Astrocyte (in vitro differentiated cells and primary cell): ENCODE data around the gene CFAP58. TPM values are rescaled to one million over a fixed set of nuclear protein-coding genes. Genes with fewer than 3 reads are reported as not detected.
A peak's percentile ranks its signal among the peaks of the same experiment; 100 is the strongest.

Source experiments
- DNase-seq: peaks from one replicate; pipeline ENCODE4 v3.0.0-alpha.2; 2010; ENCODE audit warnings: low read depth
- FAIRE-seq: peaks from 2 replicates; lab custom pipeline; 2011; peaks lifted over from hg19 to GRCh38; lab: Jason Lieb, UNC
- H2AFZ ChIP-seq: 2 replicates; pipeline ENCODE4 v1.6.0; 2012; ENCODE audit warnings: low read depth, low read length, inconsistent platforms
- H3K27ac ChIP-seq: 2 replicates; pipeline ENCODE4 v1.5.1; 2011; ENCODE audit warnings: low read depth, low read length, inconsistent platforms
- H3K27me3 ChIP-seq: 2 replicates; pipeline ENCODE4 v1.6.0; 2011; ENCODE audit warnings: low read length, inconsistent platforms; ENCODE audit not compliant: insufficient read depth
- H3K36me3 ChIP-seq: 2 replicates; pipeline ENCODE4 v1.5.1; 2011; ENCODE audit warnings: low read length, inconsistent platforms; ENCODE audit not compliant: insufficient read depth
- H3K4me1 ChIP-seq: 2 replicates; pipeline ENCODE4 v1.5.1; 2011; ENCODE audit warnings: low read length, inconsistent platforms; ENCODE audit not compliant: insufficient read depth
- H3K4me2 ChIP-seq: 2 replicates; pipeline ENCODE4 v1.6.0; 2012; ENCODE audit warnings: low read length, inconsistent platforms
- H3K4me3 ChIP-seq: 2 replicates; pipeline ENCODE4 v1.5.1; 2011; ENCODE audit warnings: low read depth, mild to moderate bottlenecking, low read length, inconsistent platforms; ENCODE audit not compliant: insufficient read depth
- H3K79me2 ChIP-seq: 2 replicates; pipeline ENCODE4 v1.6.0; 2012; ENCODE audit warnings: mild to moderate bottlenecking, low read length, inconsistent platforms; ENCODE audit not compliant: insufficient read depth
- H3K9ac ChIP-seq: 2 replicates; pipeline ENCODE4 v1.6.0; 2012; ENCODE audit warnings: mild to moderate bottlenecking, low read length, inconsistent platforms
- H3K9me3 ChIP-seq: 2 replicates; pipeline ENCODE4 v1.5.1; 2012; ENCODE audit warnings: low read depth, mild to moderate bottlenecking, low read length, inconsistent platforms; ENCODE audit not compliant: insufficient read depth
- H4K20me1 ChIP-seq: 2 replicates; pipeline ENCODE4 v1.6.0; 2012; ENCODE audit warnings: low read length, inconsistent platforms; ENCODE audit not compliant: insufficient read depth
- H3K27ac Mint-ChIP-seq: one replicate; pipeline ENCODE4 v1.8.0; 2021; ENCODE audit warnings: mild to moderate bottlenecking, mixed read lengths; ENCODE audit not compliant: unreplicated experiment
- H3K27me3 Mint-ChIP-seq: one replicate; pipeline ENCODE4 v1.8.0; 2021; ENCODE audit warnings: low read depth, mixed read lengths; ENCODE audit not compliant: unreplicated experiment
- H3K36me3 Mint-ChIP-seq: one replicate; pipeline ENCODE4 v1.8.0; 2021; ENCODE audit warnings: low read depth, mixed read lengths; ENCODE audit not compliant: unreplicated experiment
- H3K4me1 Mint-ChIP-seq: one replicate; pipeline ENCODE4 v1.8.0; 2021; ENCODE audit warnings: low read depth, mixed read lengths; ENCODE audit not compliant: unreplicated experiment
- H3K4me3 Mint-ChIP-seq: one replicate; pipeline ENCODE4 v1.8.0; 2021; ENCODE audit warnings: mild to moderate bottlenecking, moderate library complexity, mixed read lengths; ENCODE audit not compliant: unreplicated experiment
- H3K9me3 Mint-ChIP-seq: one replicate; pipeline ENCODE4 v1.8.0; 2021; ENCODE audit warnings: mild to moderate bottlenecking, mixed read lengths; ENCODE audit not compliant: unreplicated experiment
- EZH2 ChIP-seq: IDR thresholded peaks from 2 replicates; pipeline ENCODE4 v1.6.1; 2012; ENCODE audit warnings: mild to moderate bottlenecking, low read length, inconsistent platforms; ENCODE audit not compliant: insufficient read depth
- total RNA-seq: library from RNA; stranded (reverse); gene quantifications from 2 replicates; pipeline ENCODE4 v1.2.1, GENCODE V29; 2021
- TF ChIP-seq, protein P1 (sequence below): IDR thresholded peaks from 2 replicates; pipeline ENCODE4 v1.5.1; 2011; ENCODE audit warnings: low read depth, mild to moderate bottlenecking, inconsistent platforms, low read length, moderate library complexity; ENCODE audit not compliant: insufficient read depth

CFAP58 gene
- total RNA-seq, 1 donor from 2014 or later = 0.86 TPM

DNA sequence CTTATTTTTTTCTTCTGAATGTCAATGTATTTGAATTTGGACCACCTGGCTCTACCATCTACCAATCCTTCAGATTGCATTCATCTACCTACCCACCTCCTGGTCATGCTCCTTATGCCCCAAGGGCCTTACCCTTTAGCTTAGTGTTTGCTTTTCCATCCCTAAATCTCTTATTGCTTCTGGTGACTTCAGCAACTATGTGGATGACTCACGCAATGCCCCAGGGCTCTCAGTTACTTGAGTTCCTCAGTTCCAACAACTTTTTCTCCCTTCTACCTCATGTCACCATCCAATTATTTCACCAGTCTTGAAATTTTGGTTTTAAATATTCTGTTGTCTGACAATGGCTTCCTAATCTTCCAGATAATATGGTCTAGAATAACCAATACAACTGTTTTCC is 118.9 kb downstream of the CFAP58 start:
- H3K79me2 ChIP-seq = no peaks in the 10 kb centered on the region

DNA sequence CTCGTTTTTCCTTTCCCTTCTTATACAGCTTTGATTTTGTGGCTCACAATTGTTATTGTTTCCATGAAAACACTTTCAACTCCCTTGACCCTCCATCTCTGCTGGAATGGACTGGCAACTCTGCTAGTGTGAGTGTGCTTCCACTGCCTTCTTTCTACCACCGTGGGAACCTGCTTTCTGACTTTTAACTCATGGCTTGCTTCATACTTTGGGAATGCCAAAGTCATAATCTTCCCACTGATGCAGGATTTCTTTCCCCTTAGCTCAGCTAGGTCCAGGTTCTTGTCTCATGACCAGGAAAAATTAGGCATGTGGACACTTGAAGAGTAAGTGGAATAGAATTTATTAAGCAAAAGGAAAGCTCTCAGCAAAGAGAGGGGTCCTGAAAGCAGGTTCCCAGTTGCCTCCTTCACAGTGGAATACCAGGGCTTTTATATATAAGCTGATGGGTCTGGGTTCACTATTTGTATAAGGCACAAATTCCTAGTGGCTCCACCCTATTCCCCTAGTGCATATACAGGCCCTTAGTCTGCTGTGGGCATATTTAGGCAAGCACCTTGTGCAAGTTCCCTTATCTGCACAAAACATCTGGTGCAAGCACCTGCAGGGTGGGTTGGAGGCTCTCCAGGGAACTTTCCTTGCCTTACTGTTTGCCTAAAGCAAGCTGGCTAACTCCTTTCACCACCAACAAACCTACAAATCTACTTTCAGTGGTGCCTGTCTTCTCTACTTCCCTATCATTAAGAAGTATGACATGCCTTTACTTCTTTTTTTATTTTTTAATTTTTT is 119.5 kb downstream of the CFAP58 start:
- Histone ChIP-seq H3K4me1 (no peaks in the 10 kb centered on the region), H3K4me2 (no peak overlapping the region), H4K20me1 (no peaks in the 10 kb centered on the region), H3K9ac (no peak overlapping the region), H3K9me3 (no peaks in the 10 kb centered on the region), H2AFZ (no peak overlapping the region), H3K4me3 (no peak overlapping the region), H3K79me2 (no peaks in the 10 kb centered on the region), H3K27me3 (no peaks in the 10 kb centered on the region), H3K36me3 (no peaks in the 10 kb centered on the region), H3K27ac (no peak overlapping the region)
- Mint-ChIP-seq H3K27me3 (peaks cover 2% of the 10 kb centered on the region), H3K4me3 (no peak overlapping the region), H3K4me1 (peaks cover 17% of the 10 kb centered on the region), H3K27ac (peak overlapping the region; percentile 96), H3K36me3 (no peaks in the 10 kb centered on the region), H3K9me3 (peaks cover 3% of the 10 kb centered on the region)
- no peak for FAIRE-seq
- peak; percentile 8 for DNase-seq
- TF ChIP-seq, protein P1, sequence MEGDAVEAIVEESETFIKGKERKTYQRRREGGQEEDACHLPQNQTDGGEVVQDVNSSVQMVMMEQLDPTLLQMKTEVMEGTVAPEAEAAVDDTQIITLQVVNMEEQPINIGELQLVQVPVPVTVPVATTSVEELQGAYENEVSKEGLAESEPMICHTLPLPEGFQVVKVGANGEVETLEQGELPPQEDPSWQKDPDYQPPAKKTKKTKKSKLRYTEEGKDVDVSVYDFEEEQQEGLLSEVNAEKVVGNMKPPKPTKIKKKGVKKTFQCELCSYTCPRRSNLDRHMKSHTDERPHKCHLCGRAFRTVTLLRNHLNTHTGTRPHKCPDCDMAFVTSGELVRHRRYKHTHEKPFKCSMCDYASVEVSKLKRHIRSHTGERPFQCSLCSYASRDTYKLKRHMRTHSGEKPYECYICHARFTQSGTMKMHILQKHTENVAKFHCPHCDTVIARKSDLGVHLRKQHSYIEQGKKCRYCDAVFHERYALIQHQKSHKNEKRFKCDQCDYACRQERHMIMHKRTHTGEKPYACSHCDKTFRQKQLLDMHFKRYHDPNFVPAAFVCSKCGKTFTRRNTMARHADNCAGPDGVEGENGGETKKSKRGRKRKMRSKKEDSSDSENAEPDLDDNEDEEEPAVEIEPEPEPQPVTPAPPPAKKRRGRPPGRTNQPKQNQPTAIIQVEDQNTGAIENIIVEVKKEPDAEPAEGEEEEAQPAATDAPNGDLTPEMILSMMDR = no peak
- no peak for TF ChIP-seq EZH2

More for the DNA sequence above, 118.9 kb downstream of the CFAP58 start:
- no peaks in the 10 kb centered on the region for H3K36me3 Mint-ChIP-seq
- H3K9me3 ChIP-seq = no peaks in the 10 kb centered on the region
- H3K27ac Mint-ChIP-seq = peak overlapping the region; percentile 96
- FAIRE-seq = no peak
- no peaks in the 10 kb centered on the region for H4K20me1 ChIP-seq
- no peak overlapping the region for H3K9ac ChIP-seq
- no peak overlapping the region for H3K4me3 Mint-ChIP-seq
- peaks cover 17% of the 10 kb centered on the region for H3K4me1 Mint-ChIP-seq
- H3K27me3 Mint-ChIP-seq = peaks cover 2% of the 10 kb centered on the region
- TF ChIP-seq, protein P1 = no peak
- no peak for TF ChIP-seq EZH2
- H3K4me3 ChIP-seq = no peak overlapping the region
- no peaks in the 10 kb centered on the region for H3K4me1 ChIP-seq
- H3K27ac ChIP-seq = no peak overlapping the region
- H3K4me2 ChIP-seq = no peak overlapping the region
- H3K27me3 ChIP-seq = no peaks in the 10 kb centered on the region
- DNase-seq = peak; percentile 3
- H2AFZ ChIP-seq = no peak overlapping the region
- H3K36me3 ChIP-seq = no peaks in the 10 kb centered on the region
- H3K9me3 Mint-ChIP-seq = peaks cover 3% of the 10 kb centered on the region

DNA sequence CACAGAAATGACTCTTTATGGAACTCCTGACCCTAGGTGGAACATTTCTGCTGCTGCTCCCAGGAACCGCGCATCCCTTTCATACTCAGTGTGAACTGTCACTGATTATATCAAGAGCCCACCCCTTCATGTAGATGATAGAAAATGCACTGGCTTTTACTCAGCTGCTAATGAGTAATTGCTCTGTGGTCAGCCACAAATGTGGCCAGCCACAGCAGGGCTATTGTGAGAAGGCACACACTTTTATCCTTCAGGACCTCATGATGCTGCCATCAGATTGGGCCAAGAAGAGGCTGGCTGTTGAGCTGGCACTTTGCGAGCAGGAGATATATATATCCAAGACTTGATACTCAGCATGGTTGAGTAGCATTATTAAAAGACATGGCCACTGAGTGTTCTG is 124.7 kb downstream of the CFAP58 start:
- Mint-ChIP-seq H3K27ac (no peak overlapping the region), H3K4me1 (peaks cover 10% of the 10 kb centered on the region), H3K9me3 (peaks cover 3% of the 10 kb centered on the region), H3K36me3 (no peaks in the 10 kb centered on the region), H3K27me3 (peaks cover 4% of the 10 kb centered on the region), H3K4me3 (no peak overlapping the region)
- Histone ChIP-seq H4K20me1 (no peaks in the 10 kb centered on the region), H2AFZ (no peak overlapping the region), H3K27me3 (no peaks in the 10 kb centered on the region), H3K36me3 (no peaks in the 10 kb centered on the region), H3K27ac (no peak overlapping the region), H3K4me1 (no peaks in the 10 kb centered on the region), H3K9ac (no peak overlapping the region), H3K79me2 (no peaks in the 10 kb centered on the region), H3K4me2 (no peak overlapping the region), H3K9me3 (no peaks in the 10 kb centered on the region), H3K4me3 (no peak overlapping the region)
- DNase-seq (peak; percentile 6), FAIRE-seq (no peak)
- TF ChIP-seq, protein P1 = no peak
- TF ChIP-seq EZH2 = no peak
